Ishikawa (cell line): ENCODE measurements around the gene PPT2.

Experiments used
- CEBPB ChIP-seq: IDR thresholded peaks from 2 replicates; pipeline ENCODE4 v1.6.1; 2012
- CREB1 ChIP-seq: IDR thresholded peaks from 2 replicates; pipeline ENCODE4 v1.6.1; 2012; ENCODE audit warnings: low read depth
- EGR1 ChIP-seq: IDR thresholded peaks from 2 replicates; pipeline ENCODE4 v1.6.1; 2012
- EP300 ChIP-seq: IDR thresholded peaks from 2 replicates; pipeline ENCODE4 v1.6.1; 2012; ENCODE audit warnings: borderline replicate concordance
- MAX ChIP-seq: IDR thresholded peaks from 2 replicates; pipeline ENCODE4 v1.6.1; 2012
- NFIC ChIP-seq: IDR thresholded peaks from 2 replicates; pipeline ENCODE4 v1.6.1; 2012
- RAD21 ChIP-seq: IDR thresholded peaks from 2 replicates; pipeline ENCODE4 v1.6.1; 2012; ENCODE audit warnings: low read depth
- REST ChIP-seq: IDR thresholded peaks from 2 replicates; pipeline ENCODE4 v1.6.1; 2012; ENCODE audit warnings: low read depth, mild to moderate bottlenecking
- TAF1 ChIP-seq: IDR thresholded peaks from 2 replicates; pipeline ENCODE4 v1.6.1; 2012; ENCODE audit warnings: low read depth, mild to moderate bottlenecking
- TCF12 ChIP-seq: IDR thresholded peaks from 2 replicates; pipeline ENCODE4 v1.6.1; 2012; ENCODE audit warnings: low read depth
- YY1 ChIP-seq: IDR thresholded peaks from 2 replicates; pipeline ENCODE4 v1.6.1; 2012; ENCODE audit warnings: low read depth
- ZBTB7A ChIP-seq: IDR thresholded peaks from 2 replicates; pipeline ENCODE4 v1.6.1; 2012; ENCODE audit warnings: low read depth

GRCh38 chr6:32178547-32179440, 24.9 kb downstream of the PPT2 start:
- 0 out of 2 replicates have a peak, but pooled peaks have one; percentile 2 for TF ChIP-seq TAF1
- no peak for TF ChIP-seq YY1
- no peak for TF ChIP-seq EP300
- TF ChIP-seq CREB1 = no peak
- no peak for TF ChIP-seq CEBPB
- TF ChIP-seq NFIC = no peak
- no peak for TF ChIP-seq REST
- no peak for TF ChIP-seq RAD21
- TF ChIP-seq MAX = no peak
- TF ChIP-seq EGR1 = no peak
- TF ChIP-seq ZBTB7A = no peak
- no peak for TF ChIP-seq TCF12
